ENCODE data around the gene STAB2. TPM values are rescaled to one million over a fixed set of nuclear protein-coding genes. Genes with fewer than 3 reads are reported as not detected.

STAB2 gene
- total and polyA plus RNA-seq, 2 of the 8 experiments (the other 6 are each of a cell fraction or from before 2014, with no cell fraction given) = not detected

- TF ChIP-seq CHD7 (IDR thresholded peaks at IDR 0.05; ENCODE audit: insufficient replicate concordance, low read length) = no peak
- no peak for TF ChIP-seq CBX8 (IDR thresholded peaks at IDR 0.05; ENCODE audit: borderline replicate concordance, low read depth, low read length)
- TF ChIP-seq JUND (IDR thresholded peaks at IDR 0.05; ENCODE audit: low read length) = no peak
- no peak for TF ChIP-seq BRCA1 (IDR thresholded peaks at IDR 0.05; ENCODE audit: low read depth, low read length)
- no peak for TF ChIP-seq EZH2 (IDR thresholded peaks at IDR 0.05; ENCODE audit: low read depth, low read length, severe bottlenecking)
- TF ChIP-seq KDM1A (IDR thresholded peaks at IDR 0.05; ENCODE audit: borderline replicate concordance, low read length) = no peak
- TF ChIP-seq PHF8 (conservative IDR thresholded peaks at IDR 0.05; ENCODE audit: low read depth, low read length) = no peak
- TF ChIP-seq MAX (IDR thresholded peaks at IDR 0.05) = no peak
- no peak for TF ChIP-seq POLR2A (IDR thresholded peaks at IDR 0.05; ENCODE audit: control extremely low read depth in 1 of 2, low read depth in 2 of 2, low read length in 2 of 2)
- no peak for TF ChIP-seq SP1 (IDR thresholded peaks at IDR 0.05; ENCODE audit: low read depth, low read length)
- TF ChIP-seq HDAC2 (IDR thresholded peaks at IDR 0.05; ENCODE audit: borderline replicate concordance in 1 of 2, low read depth in 2 of 2, low read length in 2 of 2) = no peak
These were observed 204.4 kb downstream of the STAB2 start (continued) for GRCh38 chr12:103791350-103791920.
